HuH-7 (cell line): ENCODE results near the gene CEP70.
"Not testable (repeated sequence)": the region's sequence is repeated elsewhere in the genome, so short reads cannot be mapped to it uniquely, and the experiment has no call there.

Source experiments
- DNase-seq: peaks from one replicate; pipeline ENCODE4 v3.0.0; 2011; ENCODE audit warnings: low spot score

The CEP70 gene

GRCh38 chr3:138593488-138594149, 441 bp downstream of the CEP70 start:
- DNase-seq = no peak

- DNase-seq = no peak
Observed at GRCh38 chr3:138591392-138591791, 2.7 kb downstream of the CEP70 start.

GRCh38 chr3:138588445-138588844, 5.6 kb downstream of the CEP70 start:
- no peak for DNase-seq

- no peak for DNase-seq
Observed at GRCh38 chr3:138587374-138587773, 6.7 kb downstream of the CEP70 start.

- no peak for DNase-seq
Observed at GRCh38 chr3:138578961-138579574, 15.0 kb downstream of the CEP70 start.

- DNase-seq = no peak
Observed at GRCh38 chr3:138578141-138578540, 15.9 kb downstream of the CEP70 start.

GRCh38 chr3:138573138-138573537, 20.9 kb downstream of the CEP70 start:
- no peak for DNase-seq

- not testable (repeated sequence) for DNase-seq
Observed at GRCh38 chr3:138569624-138570023, 24.4 kb downstream of the CEP70 start.

GRCh38 chr3:138569090-138569489, 25.0 kb downstream of the CEP70 start:
- no peak for DNase-seq

GRCh38 chr3:138567403-138567802, 26.7 kb downstream of the CEP70 start:
- DNase-seq = no peak

GRCh38 chr3:138566293-138566692, 27.8 kb downstream of the CEP70 start:
- DNase-seq = not testable (repeated sequence)

GRCh38 chr3:138562902-138563301, 31.2 kb downstream of the CEP70 start:
- not testable (repeated sequence) for DNase-seq

- DNase-seq = no peak
Observed at GRCh38 chr3:138560501-138560900, 33.6 kb downstream of the CEP70 start.

GRCh38 chr3:138559134-138559533, 34.9 kb downstream of the CEP70 start:
- no peak for DNase-seq

- DNase-seq = not testable (repeated sequence)
Observed at GRCh38 chr3:138554775-138555174, 39.3 kb downstream of the CEP70 start.

GRCh38 chr3:138550958-138551357, 43.1 kb downstream of the CEP70 start:
- DNase-seq = not testable (repeated sequence)

- DNase-seq = no peak
Observed at GRCh38 chr3:138549179-138549977, 44.7 kb downstream of the CEP70 start.

GRCh38 chr3:138547342-138547975, 46.6 kb downstream of the CEP70 start:
- no peak for DNase-seq

GRCh38 chr3:138544546-138544945, 49.5 kb downstream of the CEP70 start:
- DNase-seq = no peak

- no peak for DNase-seq
Observed at GRCh38 chr3:138542977-138543376, 51.1 kb downstream of the CEP70 start.

- no peak for DNase-seq
Observed at GRCh38 chr3:138539352-138539751, 54.7 kb downstream of the CEP70 start.

- DNase-seq = not testable (repeated sequence)
Observed at GRCh38 chr3:138521445-138521844, 72.6 kb downstream of the CEP70 start.
